Activated naive CD4-positive, alpha-beta T cell treated with anti-CD3 and anti-CD28 coated beads, Interleukin-2, amount 10 ng/mL, durations not matched to agents 7 days and 5 days (primary cell): ENCODE measurements around the gene AKAP13.

Experiments
- CTCF ChIA-PET: fragments of 350-600 bp; sonication (Branson Sonifier 250); formaldehyde crosslinking; loops from one replicate; lab custom pipeline; 2021; ENCODE audit warnings: antibody characterized with exemption; lab: Charles Lee
- DNase-seq: peaks from one replicate; pipeline ENCODE4 v3.0.0-alpha.2; 2020
- H3K27ac Mint-ChIP-seq: one replicate; pipeline ENCODE4 v1.8.0; 2021; ENCODE audit warnings: mild to moderate bottlenecking, moderate library complexity, mixed read lengths
- H3K27me3 Mint-ChIP-seq: one replicate; pipeline ENCODE4 v1.8.0; 2021; ENCODE audit warnings: mild to moderate bottlenecking, mixed read lengths
- H3K36me3 Mint-ChIP-seq: one replicate; pipeline ENCODE4 v1.8.0; 2021; ENCODE audit warnings: mixed read lengths
- H3K4me1 Mint-ChIP-seq: one replicate; pipeline ENCODE4 v1.8.0; 2021; ENCODE audit warnings: mixed read lengths
- H3K4me3 Mint-ChIP-seq: one replicate; pipeline ENCODE4 v1.8.0; 2021; ENCODE audit warnings: mild to moderate bottlenecking, moderate library complexity, mixed read lengths
- H3K9me3 Mint-ChIP-seq: one replicate; pipeline ENCODE4 v1.8.0; 2021; ENCODE audit warnings: mixed read lengths

The AKAP13 gene

GRCh38 chr15:85755471-85755870 lies 375.1 kb downstream of the AKAP13 start:
- Mint-ChIP-seq H3K36me3 (peaks cover 5% of the 10 kb centered on the region), H3K27me3 (no peaks in the 10 kb centered on the region), H3K9me3 (no peaks in the 10 kb centered on the region), H3K4me3 (no peak overlapping the region), H3K27ac (no peak overlapping the region), H3K4me1 (peaks cover 4% of the 10 kb centered on the region)
- DNase-seq, result no peak
- CTCF ChIA-PET, result no interaction called here

GRCh38 chr15:85755942-85756341 lies 375.5 kb downstream of the AKAP13 start:
- Mint-ChIP-seq H3K27me3 (no peaks in the 10 kb centered on the region), H3K36me3 (peaks cover 5% of the 10 kb centered on the region), H3K9me3 (no peaks in the 10 kb centered on the region), H3K4me3 (no peak overlapping the region), H3K27ac (no peak overlapping the region), H3K4me1 (peaks cover 4% of the 10 kb centered on the region)
- CTCF ChIA-PET, result no interaction called here
- DNase-seq, result no peak

DNA sequence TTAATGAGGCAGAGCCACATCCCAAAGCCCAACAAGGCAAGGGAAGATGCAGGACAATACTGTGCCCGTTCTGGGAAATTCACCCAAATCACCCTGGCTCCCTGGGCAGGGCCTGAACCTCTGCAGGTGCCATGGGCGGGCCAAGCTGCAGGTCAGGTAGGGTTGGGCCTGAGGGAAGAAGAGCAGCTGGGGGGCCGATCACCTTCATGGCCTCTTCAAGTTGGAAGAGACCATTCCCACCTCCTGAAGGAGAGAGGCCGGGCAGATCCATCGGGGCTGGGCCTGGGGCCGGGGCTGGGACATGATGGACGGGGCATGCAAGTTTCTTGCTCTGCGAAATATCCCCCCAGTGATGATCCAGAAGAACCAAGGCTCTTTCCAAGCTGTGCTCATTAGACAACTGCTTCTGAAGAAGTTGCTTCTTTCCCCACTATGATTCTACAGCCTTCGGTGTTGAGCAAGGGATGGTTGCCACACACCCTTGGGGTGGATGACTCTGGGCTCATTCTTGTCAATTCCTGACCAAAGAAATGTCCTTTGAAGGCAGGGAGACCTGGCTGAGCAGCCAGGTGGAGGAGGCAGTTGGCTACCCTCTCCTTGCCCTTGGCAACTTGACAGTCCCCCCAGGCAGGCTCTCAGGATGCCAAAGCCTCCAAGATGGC lies 376.1 kb downstream of the AKAP13 start:
- H3K36me3 Mint-ChIP-seq, result peaks cover 5% of the 10 kb centered on the region
- H3K27me3 Mint-ChIP-seq, result no peaks in the 10 kb centered on the region
- peaks cover 4% of the 10 kb centered on the region for H3K4me1 Mint-ChIP-seq
- no peaks in the 10 kb centered on the region for H3K9me3 Mint-ChIP-seq
- no peak for DNase-seq
- CTCF ChIA-PET, result no interaction called here
- H3K27ac Mint-ChIP-seq, result no peak overlapping the region
- H3K4me3 Mint-ChIP-seq, result no peak overlapping the region

- Mint-ChIP-seq H3K4me3 (no peak overlapping the region), H3K9me3 (no peaks in the 10 kb centered on the region), H3K27me3 (no peaks in the 10 kb centered on the region), H3K36me3 (peaks cover 5% of the 10 kb centered on the region), H3K27ac (no peak overlapping the region), H3K4me1 (peaks cover 4% of the 10 kb centered on the region)
- DNase-seq, result no peak
- CTCF ChIA-PET, result no interaction called here
Observed at GRCh38 chr15:85757073-85757938, 376.9 kb downstream of the AKAP13 start.

GRCh38 chr15:85757939-85758654 lies 377.7 kb downstream of the AKAP13 start:
- no peak overlapping the region for H3K27ac Mint-ChIP-seq
- no peaks in the 10 kb centered on the region for H3K27me3 Mint-ChIP-seq
- H3K4me3 Mint-ChIP-seq, result no peak overlapping the region
- H3K4me1 Mint-ChIP-seq, result no peaks in the 10 kb centered on the region
- H3K9me3 Mint-ChIP-seq, result no peaks in the 10 kb centered on the region
- CTCF ChIA-PET, result interaction anchor here (1.3 kb wide), 1 partner anchor 28 kb away, joined by 3 read pairs; no protein-coding TSS in a partner anchor
- no peak for DNase-seq
- H3K36me3 Mint-ChIP-seq, result peaks cover 4% of the 10 kb centered on the region

GRCh38 chr15:85758655-85758978 lies 378.2 kb downstream of the AKAP13 start:
- H3K9me3 Mint-ChIP-seq, result no peaks in the 10 kb centered on the region
- H3K27ac Mint-ChIP-seq, result peak overlapping the region; percentile 49

GRCh38 chr15:85759376-85759775 lies 379.0 kb downstream of the AKAP13 start:
- DNase-seq, result no peak
- Mint-ChIP-seq H3K36me3 (peaks cover 4% of the 10 kb centered on the region), H3K9me3 (no peaks in the 10 kb centered on the region), H3K27me3 (no peaks in the 10 kb centered on the region), H3K4me3 (no peak overlapping the region), H3K27ac (no peak overlapping the region), H3K4me1 (no peaks in the 10 kb centered on the region)
- CTCF ChIA-PET, result interaction anchor here (1.3 kb wide), 1 partner anchor 30 kb away, joined by 3 read pairs; no protein-coding TSS in a partner anchor

More at GRCh38 chr15:85758655-85758978, 378.2 kb downstream of the AKAP13 start:
- H3K27me3 Mint-ChIP-seq, result no peaks in the 10 kb centered on the region
- peaks cover 4% of the 10 kb centered on the region for H3K36me3 Mint-ChIP-seq
- CTCF ChIA-PET, result interaction anchor here (1.3 kb wide), 1 partner anchor 29 kb away, joined by 3 read pairs; no protein-coding TSS in a partner anchor
- H3K4me1 Mint-ChIP-seq, result no peaks in the 10 kb centered on the region
- no peak overlapping the region for H3K4me3 Mint-ChIP-seq
- DNase-seq, result no peak

DNA sequence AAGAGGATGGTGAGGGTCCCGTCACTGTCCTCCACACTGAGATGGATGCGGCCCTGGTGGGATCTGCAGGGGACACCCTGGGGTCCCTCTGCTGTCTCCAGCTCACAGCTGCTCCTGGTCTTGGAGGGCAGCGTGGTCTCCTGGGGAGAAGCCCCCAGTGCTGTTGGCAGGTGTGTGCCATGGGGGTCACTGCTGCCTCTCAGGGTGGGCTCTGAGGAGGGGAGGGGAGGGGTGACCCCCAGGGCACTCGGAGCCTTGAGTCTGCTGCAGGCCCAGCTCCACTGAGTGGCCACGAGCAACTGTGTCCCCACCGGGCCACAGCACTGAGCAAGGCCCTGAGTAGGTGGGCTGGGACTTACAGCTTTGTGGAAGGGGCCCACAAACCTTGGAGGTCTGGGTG lies 379.6 kb downstream of the AKAP13 start:
- Mint-ChIP-seq H3K4me3 (no peak overlapping the region), H3K36me3 (peaks cover 4% of the 10 kb centered on the region), H3K9me3 (no peaks in the 10 kb centered on the region), H3K4me1 (no peaks in the 10 kb centered on the region), H3K27ac (no peak overlapping the region), H3K27me3 (no peaks in the 10 kb centered on the region)
- CTCF ChIA-PET, result interaction anchor here (0.9 kb wide), 1 partner anchor 78 kb away, joined by 3 read pairs; no protein-coding TSS in a partner anchor
- no peak for DNase-seq

DNA sequence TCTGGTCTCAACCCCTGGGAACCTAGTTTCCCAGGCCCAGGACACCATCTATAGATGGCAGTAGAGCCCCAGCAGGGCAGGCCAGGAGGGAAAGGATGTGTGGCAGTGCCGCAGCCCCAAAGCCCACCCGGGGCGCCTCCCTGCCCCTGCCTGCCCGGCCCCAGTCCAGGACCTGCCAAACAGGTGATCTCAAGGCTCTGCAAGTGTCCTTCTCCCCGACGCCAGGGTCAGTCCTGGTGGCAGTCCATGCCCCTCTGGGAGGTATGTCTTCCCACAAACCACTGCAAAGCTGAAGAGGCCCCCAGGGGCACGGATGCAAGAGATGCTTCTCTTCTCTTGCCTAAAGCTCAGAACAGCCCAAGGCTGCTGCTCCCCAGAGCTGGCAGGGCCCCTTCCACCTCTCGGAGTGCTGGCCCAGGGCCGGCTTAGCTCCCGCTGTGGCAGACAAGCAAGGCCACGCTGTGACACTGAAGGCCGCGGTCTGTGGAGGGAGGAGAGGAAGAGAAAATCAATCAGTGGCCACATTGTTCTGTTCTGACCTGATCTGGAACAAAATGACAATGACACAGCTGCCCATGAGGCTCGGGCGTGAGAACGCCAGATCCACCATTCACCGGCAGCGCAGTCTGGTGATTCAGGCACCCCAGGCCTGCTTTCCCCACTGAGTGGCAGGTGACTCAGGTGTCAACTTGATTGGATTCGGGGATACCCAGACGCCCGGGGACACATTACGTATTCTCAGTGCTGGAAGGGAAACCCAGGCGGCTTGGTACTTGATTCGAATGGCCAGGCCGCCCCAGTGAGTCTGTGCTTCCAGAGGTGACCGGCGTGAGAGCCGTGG lies 380.3 kb downstream of the AKAP13 start:
- peaks cover 4% of the 10 kb centered on the region for H3K36me3 Mint-ChIP-seq
- DNase-seq, result no peak
- CTCF ChIA-PET, result interaction anchor here (0.9 to 1.3 kb wide), 4 partner anchors 27 to 81 kb away, joined by 3 to 4 read pairs (median 4); no protein-coding TSS in a partner anchor
- no peaks in the 10 kb centered on the region for H3K4me1 Mint-ChIP-seq
- H3K4me3 Mint-ChIP-seq, result no peak overlapping the region
- no peak overlapping the region for H3K27ac Mint-ChIP-seq
- no peaks in the 10 kb centered on the region for H3K9me3 Mint-ChIP-seq
- no peaks in the 10 kb centered on the region for H3K27me3 Mint-ChIP-seq

DNA sequence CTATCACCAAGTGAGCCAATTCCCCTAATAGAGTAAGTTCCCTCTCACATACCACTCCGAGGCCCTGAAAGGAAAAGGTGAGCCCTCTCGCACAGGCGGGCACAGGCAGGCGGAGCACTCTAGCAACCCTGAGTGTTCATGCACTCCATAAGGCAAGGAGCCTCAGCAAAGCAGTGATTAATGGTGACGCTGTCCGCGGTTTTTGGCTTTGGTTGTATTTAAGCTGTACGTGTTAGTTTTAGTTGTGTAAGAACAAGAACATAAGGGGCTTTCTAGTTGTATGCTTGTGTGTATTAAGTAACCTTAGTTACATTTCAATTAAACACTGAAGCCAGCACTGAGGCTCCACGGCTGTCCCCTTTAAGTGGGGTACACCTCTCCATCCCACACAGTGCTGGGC lies 381.2 kb downstream of the AKAP13 start:
- H3K9me3 Mint-ChIP-seq, result no peaks in the 10 kb centered on the region
- H3K27me3 Mint-ChIP-seq, result no peaks in the 10 kb centered on the region
- no peak overlapping the region for H3K27ac Mint-ChIP-seq
- H3K36me3 Mint-ChIP-seq, result peaks cover 4% of the 10 kb centered on the region
- CTCF ChIA-PET, result interaction anchor here (0.8 to 1.3 kb wide), 4 partner anchors 9 to 80 kb away, joined by 3 to 4 read pairs (median 4); no protein-coding TSS in a partner anchor
- DNase-seq, result no peak
- no peak overlapping the region for H3K4me3 Mint-ChIP-seq
- H3K4me1 Mint-ChIP-seq, result no peaks in the 10 kb centered on the region

DNA sequence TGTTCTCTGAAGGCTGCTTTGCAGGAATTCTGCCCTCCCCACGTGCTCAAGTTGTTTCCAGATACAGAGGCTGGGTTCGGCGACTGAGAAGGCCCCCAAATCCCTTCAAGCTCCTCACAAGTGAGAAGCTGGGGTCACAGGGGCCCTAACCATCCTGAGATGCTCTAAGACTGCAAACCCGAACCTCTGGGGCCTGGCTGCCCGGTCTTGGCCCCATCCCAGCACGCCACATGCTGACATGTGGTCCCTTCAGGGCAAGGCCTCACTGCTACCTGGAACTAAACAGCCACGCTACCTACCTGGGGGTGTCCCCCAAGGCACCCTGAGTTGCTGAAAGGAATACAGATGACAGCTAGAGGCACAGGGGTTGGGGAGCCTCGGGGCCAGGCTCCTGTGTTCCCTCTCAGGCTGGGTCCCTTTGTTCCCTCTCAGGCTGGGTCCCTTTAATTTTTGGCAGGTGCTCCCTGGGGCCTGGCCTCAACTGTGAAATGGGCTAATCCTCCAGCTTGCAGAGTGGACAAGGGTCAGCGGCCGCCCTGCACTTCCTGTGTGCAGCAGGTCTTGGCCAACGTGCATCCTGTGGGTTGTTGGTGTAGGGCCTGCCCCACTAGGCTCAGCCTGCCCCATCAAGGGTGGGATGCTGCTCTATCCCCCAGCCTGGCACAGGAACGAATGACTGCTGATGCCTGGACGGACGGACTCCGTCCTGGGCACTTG lies 381.8 kb downstream of the AKAP13 start:
- no peaks in the 10 kb centered on the region for H3K9me3 Mint-ChIP-seq
- CTCF ChIA-PET, result interaction anchor here (0.8 to 1.0 kb wide), 2 partner anchors 9 to 28 kb away, joined by 3 read pairs; no protein-coding TSS in a partner anchor
- H3K4me1 Mint-ChIP-seq, result no peaks in the 10 kb centered on the region
- no peak overlapping the region for H3K4me3 Mint-ChIP-seq
- H3K27ac Mint-ChIP-seq, result no peak overlapping the region
- peaks cover 4% of the 10 kb centered on the region for H3K36me3 Mint-ChIP-seq
- no peak for DNase-seq
- no peaks in the 10 kb centered on the region for H3K27me3 Mint-ChIP-seq

DNA sequence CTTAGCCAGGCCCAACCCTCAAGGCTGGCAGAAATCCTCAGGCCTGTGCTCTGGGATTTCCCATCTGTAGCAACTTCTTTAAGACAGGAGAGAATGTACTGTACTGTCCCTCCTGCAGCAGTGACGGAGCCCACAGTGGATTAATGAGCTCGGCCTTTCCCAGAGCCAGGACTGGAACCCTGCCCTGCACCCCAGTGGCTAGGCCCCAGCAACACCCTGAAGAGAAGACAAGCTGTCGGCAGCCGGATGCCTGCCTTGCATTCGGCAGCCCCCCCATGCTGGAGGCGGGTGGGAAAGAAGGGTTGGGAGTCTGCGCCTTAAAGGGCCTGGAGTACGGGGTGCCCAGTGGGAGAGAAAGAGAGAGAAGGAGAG lies 382.3 kb downstream of the AKAP13 start:
- H3K9me3 Mint-ChIP-seq, result no peaks in the 10 kb centered on the region
- no peaks in the 10 kb centered on the region for H3K4me1 Mint-ChIP-seq
- peaks cover 3% of the 10 kb centered on the region for H3K36me3 Mint-ChIP-seq
- H3K4me3 Mint-ChIP-seq, result no peak overlapping the region
- H3K27me3 Mint-ChIP-seq, result no peaks in the 10 kb centered on the region
- no peak for DNase-seq
- CTCF ChIA-PET, result no interaction called here
- H3K27ac Mint-ChIP-seq, result no peak overlapping the region

- peaks cover 1% of the 10 kb centered on the region for H3K36me3 Mint-ChIP-seq
- H3K27me3 Mint-ChIP-seq, result no peaks in the 10 kb centered on the region
- CTCF ChIA-PET, result no interaction called here
- H3K9me3 Mint-ChIP-seq, result no peaks in the 10 kb centered on the region
- no peaks in the 10 kb centered on the region for H3K4me1 Mint-ChIP-seq
- DNase-seq, result no peak
- no peak overlapping the region for H3K27ac Mint-ChIP-seq
- no peak overlapping the region for H3K4me3 Mint-ChIP-seq
Observed at GRCh38 chr15:85763157-85763556, 382.8 kb downstream of the AKAP13 start.
